Measurements from ENCODE around the gene KRT86.

KRT86 gene

DNA sequence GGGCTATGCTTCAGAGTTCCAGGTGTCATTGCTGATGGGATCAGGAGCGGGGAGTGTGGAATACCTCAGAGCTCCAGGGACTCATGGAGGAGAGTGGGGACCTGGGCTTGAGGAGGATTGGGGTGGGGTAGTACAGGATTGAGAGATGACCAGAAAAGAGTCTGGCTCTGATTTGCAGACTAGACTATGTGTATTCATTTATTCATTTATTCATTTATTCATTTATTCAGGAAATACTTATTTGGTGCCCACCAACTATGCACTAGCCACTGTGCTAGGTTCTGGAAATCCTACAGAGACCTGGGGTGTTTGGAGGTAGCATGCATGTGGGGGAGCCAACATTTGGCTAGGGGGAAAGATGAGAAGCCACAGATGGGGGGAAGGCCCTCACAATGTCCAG, 47.6 kb downstream of the KRT86 start:
- Histone ChIP-seq H3K9me3 (ENCODE audit: low read length) (no peaks in the 10 kb centered on the region), H3K4me2 (ENCODE audit: low read length) (no peak overlapping the region), H3K79me2 (ENCODE audit: insufficient read depth, low read length) (no peaks in the 10 kb centered on the region), H3K9ac (ENCODE audit: low read length) (no peak overlapping the region), H3K9me2 (ENCODE audit: low read depth, low read length) (no peaks in the 10 kb centered on the region), H3K4me1 (ENCODE audit: insufficient read depth, low read length, severe bottlenecking) (no peaks in the 10 kb centered on the region), H3K27me3 (ENCODE audit: insufficient read depth, low read length) (0 out of 2 replicates have a peak, but pooled peaks cover 15% of the 10 kb centered on the region), H2AFZ (ENCODE audit: low read length) (no peak overlapping the region), H3K27ac (ENCODE audit: low read depth, low read length, poor library complexity, severe bottlenecking) (no peak overlapping the region), H3F3A (ENCODE audit: insufficient read depth, low read length) (no peaks in the 10 kb centered on the region), H4K20me1 (ENCODE audit: insufficient read depth, low read length) (no peaks in the 10 kb centered on the region), H3K36me3 (ENCODE audit: insufficient read depth, low read length) (no peaks in the 10 kb centered on the region), H3K4me3 (ENCODE audit: low read depth, low read length, poor library complexity, severe bottlenecking) (no peak overlapping the region)
- TF ChIP-seq EZH2 (IDR thresholded peaks at IDR 0.05; ENCODE audit: borderline replicate concordance, low read length) (no peak), CTCF (IDR thresholded peaks at IDR 0.05; ENCODE audit: low read length) (no peak)

GRCh38 chr12:52323001-52323400, 48.6 kb downstream of the KRT86 start:
- Histone ChIP-seq H3K79me2 (ENCODE audit: insufficient read depth, low read length) (no peaks in the 10 kb centered on the region), H3K4me3 (ENCODE audit: low read depth, low read length, poor library complexity, severe bottlenecking) (no peak overlapping the region), H3K9me2 (ENCODE audit: low read depth, low read length) (no peaks in the 10 kb centered on the region), H2AFZ (ENCODE audit: low read length) (no peak overlapping the region), H3F3A (ENCODE audit: insufficient read depth, low read length) (no peaks in the 10 kb centered on the region), H3K27me3 (ENCODE audit: insufficient read depth, low read length) (0 out of 2 replicates have a peak, but pooled peaks cover 15% of the 10 kb centered on the region), H3K27ac (ENCODE audit: low read depth, low read length, poor library complexity, severe bottlenecking) (no peak overlapping the region), H3K9ac (ENCODE audit: low read length) (no peak overlapping the region), H4K20me1 (ENCODE audit: insufficient read depth, low read length) (no peaks in the 10 kb centered on the region), H3K9me3 (ENCODE audit: low read length) (no peaks in the 10 kb centered on the region), H3K4me2 (ENCODE audit: low read length) (no peak overlapping the region), H3K36me3 (ENCODE audit: insufficient read depth, low read length) (no peaks in the 10 kb centered on the region), H3K4me1 (ENCODE audit: insufficient read depth, low read length, severe bottlenecking) (no peaks in the 10 kb centered on the region)
- no peak for TF ChIP-seq CTCF (IDR thresholded peaks at IDR 0.05; ENCODE audit: low read length)
- no peak for TF ChIP-seq EZH2 (IDR thresholded peaks at IDR 0.05; ENCODE audit: borderline replicate concordance, low read length)

DNA sequence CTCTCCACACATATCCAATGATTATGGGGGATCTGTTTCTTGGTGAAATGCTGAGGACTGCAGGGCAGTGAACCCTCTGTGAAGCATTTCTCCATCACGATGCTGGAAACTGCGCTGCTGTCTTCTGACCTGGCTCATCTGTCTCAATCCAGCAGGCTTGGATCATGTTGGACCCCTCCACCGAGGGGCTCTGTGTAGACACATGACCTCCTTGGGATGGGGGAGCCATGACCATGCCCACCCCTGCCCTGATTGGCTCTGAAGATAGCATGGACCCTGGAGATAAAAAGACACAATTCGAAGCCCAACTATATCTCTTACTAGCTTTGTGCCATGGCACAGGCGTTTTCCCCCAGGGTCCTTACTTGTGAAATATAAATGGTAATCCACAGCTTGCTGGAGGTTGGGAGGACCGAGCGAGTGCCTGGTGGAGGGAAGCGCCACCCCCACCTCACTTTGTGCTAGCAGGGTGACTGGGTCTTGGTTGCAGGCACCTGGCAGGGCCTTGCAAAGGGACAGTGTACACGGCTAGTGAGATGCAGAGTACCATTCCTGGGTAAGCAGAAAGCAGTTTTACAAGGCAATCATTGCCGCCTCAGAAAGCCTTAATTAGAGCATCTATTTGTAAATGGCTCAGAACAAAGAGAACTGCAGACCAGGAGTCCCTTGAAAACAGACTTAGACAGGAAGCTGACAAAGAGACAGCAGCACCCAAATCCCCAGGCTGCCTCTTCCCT, 49.1 kb downstream of the KRT86 start:
- Histone ChIP-seq H3K27ac (ENCODE audit: low read depth, low read length, poor library complexity, severe bottlenecking) (no peak overlapping the region), H3K4me1 (ENCODE audit: insufficient read depth, low read length, severe bottlenecking) (no peaks in the 10 kb centered on the region), H4K20me1 (ENCODE audit: insufficient read depth, low read length) (no peaks in the 10 kb centered on the region), H3K27me3 (ENCODE audit: insufficient read depth, low read length) (0 out of 2 replicates have a peak, but pooled peaks cover 19% of the 10 kb centered on the region), H3K4me3 (ENCODE audit: low read depth, low read length, poor library complexity, severe bottlenecking) (no peak overlapping the region), H3K9me3 (ENCODE audit: low read length) (no peaks in the 10 kb centered on the region), H3F3A (ENCODE audit: insufficient read depth, low read length) (no peaks in the 10 kb centered on the region), H3K79me2 (ENCODE audit: insufficient read depth, low read length) (no peaks in the 10 kb centered on the region), H3K4me2 (ENCODE audit: low read length) (no peak overlapping the region), H3K9ac (ENCODE audit: low read length) (no peak overlapping the region), H3K36me3 (ENCODE audit: insufficient read depth, low read length) (no peaks in the 10 kb centered on the region), H2AFZ (ENCODE audit: low read length) (no peak overlapping the region), H3K9me2 (ENCODE audit: low read depth, low read length) (no peaks in the 10 kb centered on the region)
- TF ChIP-seq CTCF (IDR thresholded peaks at IDR 0.05; ENCODE audit: low read length) (no peak), EZH2 (IDR thresholded peaks at IDR 0.05; ENCODE audit: borderline replicate concordance, low read length) (no peak)

Measured in OCI-LY1 (cell line).